Stimulated activated CD8-positive, alpha-beta memory T cell treated with anti-CD3 and anti-CD28 coated beads, Interleukin-7, amount 100 ng/mL, for 4 hours (primary cell): Measurements from ENCODE around the gene OR7C2.

Experiments
- DNase-seq, 2 donors: peaks; one replicate each; pipeline ENCODE4 v3.0.0-alpha.2; 2020; ENCODE audit warnings: low read depth in 2 of 2

OR7C2 gene

GRCh38 chr19:14979476-14980255 lies 38.4 kb downstream of the OR7C2 start, which contains the start of gene SLC1A6:
TSS of gene SLC1A6 (minus strand) at chr19:14979864. CDS start at chr19:14972910, 6,954 bp downstream.
- no peak for DNase-seq

- no peak for DNase-seq
These were observed 43.8 kb downstream of the OR7C2 start for GRCh38 chr19:14985133-14985532.
